Esophagus muscularis mucosa (tissue), 4 donors: ENCODE results near the gene TNFAIP2. TPM values are rescaled to one million over a fixed set of nuclear protein-coding genes. Genes with fewer than 3 reads are reported as not detected.

Source experiments
- DNase-seq: peaks from one replicate; pipeline ENCODE4 v3.0.0-alpha.2; 2017; ENCODE audit errors: extremely low spot score
- H3K27ac ChIP-seq, 4 donors: fragments of 200-600 bp; sonication (generic); replicated peaks in 1 of 4; 1 replicate in 3 of 4; 2 replicates in 1 of 4; pipeline ENCODE4 v1.5.1; 2016 to 2019; ENCODE audit warnings: mild to moderate bottlenecking in 1 of 4
- H3K27me3 ChIP-seq, 4 donors: fragments of 200-600 bp; sonication (generic); one replicate each; pipeline versions ENCODE4 v1.5.1 to v1.6.0; 2016 to 2019
- H3K36me3 ChIP-seq, 4 donors: fragments of 200-600 bp; sonication (generic); one replicate each; pipeline ENCODE4 v1.5.1; 2016 to 2019
- H3K4me1 ChIP-seq, 4 donors: fragments of 200-600 bp; sonication (generic); one replicate each; pipeline ENCODE4 v1.5.1; 2016 to 2019
- H3K4me3 ChIP-seq, 4 donors: fragments of 200-600 bp; sonication (generic); 1 replicate in 2 of 4; 2 replicates in 2 of 4; pipeline ENCODE4 v1.5.1; 2016 to 2019; ENCODE audit warnings: mild to moderate bottlenecking in 4 of 4, moderate library complexity in 1 of 4
- H3K9me3 ChIP-seq, 4 donors: fragments of 200-600 bp; sonication (generic); 1 replicate in 3 of 4; 2 replicates in 1 of 4; pipeline ENCODE4 v1.5.1; 2016 to 2019
- EP300 ChIP-seq: sonication (generic); formaldehyde crosslinking; IDR thresholded peaks from one replicate; pipeline ENCODE4 v1.6.1; 2017; ENCODE audit warnings: antibody characterized with exemption
- POLR2A ChIP-seq: fragments of 450-650 bp; IDR thresholded peaks from one replicate; pipeline ENCODE4 v1.6.1; 2017; ENCODE audit warnings: antibody characterized with exemption, moderate library complexity, mild to moderate bottlenecking, low read depth
- POLR2AphosphoS5 ChIP-seq, 2 donors: sonication (generic); formaldehyde crosslinking; IDR thresholded peaks; one replicate each; pipeline ENCODE4 v1.6.1; 2017; ENCODE audit warnings: antibody characterized with exemption in 2 of 2
- WGBS: methylation state at CpG from one replicate; pipeline ENCODE4 v1.1.5; 2018; 5-methylcytosine and 5-hydroxymethylcytosine counted together
- intact Hi-C: fragments of 100-400 bp; cut with DNase I; formaldehyde crosslinking; loops from one replicate; pipeline ENCODE4 v1.15.1; 2023
- total RNA-seq, 4 donors: library from RNA; depleted of rRNA; stranded (reverse); fragments of >200 nt; gene quantifications; one replicate each; pipeline versions ENCODE4 v1.1.0 to v1.2.1, GENCODE V29; 2016
- TF ChIP-seq, protein P1 (sequence below), 3 experiments: fragments of 200-600 bp in 2 of 3; fragments of 450-650 bp in 1 of 3; sonication (generic) in 2 of 3; IDR thresholded peaks; one replicate each; pipeline ENCODE4 v1.5.1; 2017 to 2019; ENCODE audit warnings: antibody characterized with exemption in 3 of 3, mild to moderate bottlenecking in 2 of 3, moderate library complexity in 1 of 3

TNFAIP2 gene
- total RNA-seq, 4 donors from 2014 or later: 29.0 to 104 (median 74.0) TPM

DNA sequence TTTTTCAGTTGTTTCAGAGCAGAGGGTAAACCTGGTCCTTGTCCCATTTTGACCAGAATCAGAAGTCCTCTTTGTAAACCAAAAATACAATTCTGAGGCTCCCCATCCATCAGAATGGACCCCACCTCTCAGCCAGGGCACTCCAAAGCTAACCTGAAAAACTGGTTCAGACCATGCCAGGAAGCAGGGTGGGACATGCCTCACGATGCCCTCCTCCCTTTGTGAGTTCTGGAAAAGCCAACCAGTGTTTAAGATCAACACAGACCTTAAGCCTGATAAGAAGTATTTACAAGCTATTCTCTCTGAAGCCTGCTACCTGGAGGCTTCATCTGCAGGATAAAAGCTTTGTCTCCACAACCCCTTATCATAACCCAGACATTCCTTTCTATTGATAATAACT is 35.4 kb downstream of the TNFAIP2 start:
- 17% methylated on average over 1 of the region's 1 CpG for WGBS
- Histone ChIP-seq H3K27me3 (no peaks in the 10 kb centered on the region), H3K4me3 (no peak overlapping the region), H3K9me3 (no peaks in the 10 kb centered on the region), H3K36me3 (no peaks in the 10 kb centered on the region), H3K4me1 (peaks cover 11 to 24% (median 19%) of the 10 kb centered on the region in 4 donors), H3K27ac (no peak overlapping the region)
- TF ChIP-seq, protein P1, sequence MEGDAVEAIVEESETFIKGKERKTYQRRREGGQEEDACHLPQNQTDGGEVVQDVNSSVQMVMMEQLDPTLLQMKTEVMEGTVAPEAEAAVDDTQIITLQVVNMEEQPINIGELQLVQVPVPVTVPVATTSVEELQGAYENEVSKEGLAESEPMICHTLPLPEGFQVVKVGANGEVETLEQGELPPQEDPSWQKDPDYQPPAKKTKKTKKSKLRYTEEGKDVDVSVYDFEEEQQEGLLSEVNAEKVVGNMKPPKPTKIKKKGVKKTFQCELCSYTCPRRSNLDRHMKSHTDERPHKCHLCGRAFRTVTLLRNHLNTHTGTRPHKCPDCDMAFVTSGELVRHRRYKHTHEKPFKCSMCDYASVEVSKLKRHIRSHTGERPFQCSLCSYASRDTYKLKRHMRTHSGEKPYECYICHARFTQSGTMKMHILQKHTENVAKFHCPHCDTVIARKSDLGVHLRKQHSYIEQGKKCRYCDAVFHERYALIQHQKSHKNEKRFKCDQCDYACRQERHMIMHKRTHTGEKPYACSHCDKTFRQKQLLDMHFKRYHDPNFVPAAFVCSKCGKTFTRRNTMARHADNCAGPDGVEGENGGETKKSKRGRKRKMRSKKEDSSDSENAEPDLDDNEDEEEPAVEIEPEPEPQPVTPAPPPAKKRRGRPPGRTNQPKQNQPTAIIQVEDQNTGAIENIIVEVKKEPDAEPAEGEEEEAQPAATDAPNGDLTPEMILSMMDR (IDR thresholded peaks at IDR 0.05): no peak
- no peak for TF ChIP-seq EP300
- no peak for TF ChIP-seq POLR2AphosphoS5 (IDR thresholded peaks at IDR 0.05)
- no peak for TF ChIP-seq POLR2A
- no peak for DNase-seq
- intact Hi-C loops: no loop called here

DNA sequence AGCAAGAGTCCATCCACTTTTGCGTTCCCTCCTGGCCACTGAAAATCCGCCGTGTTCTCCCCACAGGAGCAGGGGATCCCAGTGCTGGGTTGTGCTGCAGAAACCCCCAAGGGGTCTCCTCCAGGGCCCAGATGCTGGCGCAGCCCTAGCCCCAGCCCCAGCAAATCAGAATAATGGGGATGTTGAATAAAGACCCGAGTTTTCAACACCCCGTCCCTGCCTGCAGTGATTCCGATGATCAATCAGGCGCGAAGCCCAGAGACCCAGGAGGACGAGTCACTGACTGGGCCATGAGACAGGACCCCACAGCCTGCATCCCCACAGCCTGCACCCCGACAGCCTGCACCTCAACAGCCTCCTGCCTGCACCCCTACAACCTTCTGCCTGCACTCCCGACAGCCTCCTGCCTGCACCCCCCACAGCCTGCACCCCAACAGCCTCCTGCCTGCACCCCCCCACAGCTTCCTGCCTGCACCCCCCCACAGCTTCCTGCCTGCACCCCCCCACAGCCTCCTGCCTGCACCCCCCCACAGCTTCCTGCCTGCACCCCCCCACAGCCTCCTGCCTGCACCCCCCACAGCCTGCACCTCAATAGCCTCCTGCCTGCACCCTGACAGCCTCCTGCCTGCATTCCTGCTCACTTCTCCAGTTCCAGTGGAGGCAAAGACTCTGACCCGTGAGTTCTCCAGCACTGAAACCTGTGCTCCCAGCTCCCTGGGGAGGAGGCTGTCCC is 37.2 kb downstream of the TNFAIP2 start:
- Histone ChIP-seq H3K4me3 (no peak overlapping the region), H3K27me3 (no peaks in the 10 kb centered on the region), H3K4me1 (peaks cover 4 to 12% (median 9%) of the 10 kb centered on the region in 4 donors), H3K9me3 (no peaks in the 10 kb centered on the region), H3K36me3 (no peaks in the 10 kb centered on the region), H3K27ac (no peak overlapping the region)
- WGBS: 89% methylated on average over 13 of the region's 13 CpGs
- intact Hi-C loops: no loop called here
- no peak for DNase-seq
- TF ChIP-seq POLR2AphosphoS5 (IDR thresholded peaks at IDR 0.05) (no peak), EP300 (no peak), POLR2A (no peak)
- TF ChIP-seq, protein P1 (IDR thresholded peaks at IDR 0.05): no peak

DNA sequence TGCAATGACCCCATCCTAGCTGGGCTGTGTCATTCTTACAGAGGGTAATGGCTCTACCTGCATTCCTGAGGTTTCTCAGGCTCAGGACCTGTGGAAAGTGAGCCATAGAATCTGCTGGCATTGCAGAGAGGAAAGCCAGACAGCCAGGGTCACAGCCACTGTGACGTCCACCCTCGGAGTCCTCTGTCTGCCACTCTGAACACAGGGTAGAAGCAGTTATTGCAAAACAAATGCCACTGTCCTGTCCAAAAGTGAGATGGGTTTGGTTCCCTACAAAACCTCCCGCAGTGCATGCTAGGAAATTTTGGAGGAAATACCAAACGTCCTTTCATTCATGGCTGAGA is 37.8 kb downstream of the TNFAIP2 start:
- H3K9me3 ChIP-seq: no peaks in the 10 kb centered on the region
- no peak for DNase-seq
- intact Hi-C loops: no loop called here
- no peak overlapping the region for H3K4me3 ChIP-seq
- H3K27me3 ChIP-seq: no peaks in the 10 kb centered on the region
- peaks cover 0 to 9% (median 4%) of the 10 kb centered on the region in 4 donors for H3K4me1 ChIP-seq
- no peak overlapping the region for H3K27ac ChIP-seq
- 40% methylated on average over 3 of the region's 4 CpGs for WGBS
- TF ChIP-seq POLR2AphosphoS5 (IDR thresholded peaks at IDR 0.05) (no peak), EP300 (no peak)
- TF ChIP-seq, protein P1 (IDR thresholded peaks at IDR 0.05): no peak
- no peaks in the 10 kb centered on the region for H3K36me3 ChIP-seq

DNA sequence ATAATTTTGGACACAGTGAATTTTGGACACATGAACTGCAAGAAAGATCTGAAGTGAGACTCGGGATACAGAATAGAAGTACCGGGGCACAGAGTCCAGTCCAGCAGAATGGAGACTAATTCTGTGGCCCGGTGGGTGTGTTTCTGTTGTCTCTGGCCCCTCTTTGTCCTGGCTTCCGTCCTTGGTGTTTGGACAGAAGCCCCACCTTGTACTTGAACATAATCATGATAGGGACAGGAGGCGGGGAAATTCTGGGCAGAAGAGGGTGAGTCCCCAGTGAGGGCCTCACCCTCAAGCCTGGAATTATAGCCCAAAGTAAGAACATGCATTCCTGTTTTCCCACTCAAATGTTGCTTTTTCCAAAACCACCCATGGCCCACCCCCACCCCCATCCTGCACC is 39.9 kb downstream of the TNFAIP2 start:
- TF ChIP-seq, protein P1 (IDR thresholded peaks at IDR 0.05): no peak
- TF ChIP-seq POLR2A (no peak), POLR2AphosphoS5 (IDR thresholded peaks at IDR 0.05) (no peak), EP300 (no peak)
- Histone ChIP-seq H3K9me3 (peaks cover 0 to 3% (median under 1%) of the 10 kb centered on the region in 4 donors), H3K4me1 (peaks cover 0 to 9% (median 2%) of the 10 kb centered on the region in 4 donors), H3K27ac (no peak overlapping the region), H3K27me3 (no peaks in the 10 kb centered on the region), H3K4me3 (no peak overlapping the region), H3K36me3 (no peaks in the 10 kb centered on the region)
- 72% methylated on average over 5 of the region's 5 CpGs for WGBS
- intact Hi-C loops: no loop called here
- DNase-seq: no peak

DNA sequence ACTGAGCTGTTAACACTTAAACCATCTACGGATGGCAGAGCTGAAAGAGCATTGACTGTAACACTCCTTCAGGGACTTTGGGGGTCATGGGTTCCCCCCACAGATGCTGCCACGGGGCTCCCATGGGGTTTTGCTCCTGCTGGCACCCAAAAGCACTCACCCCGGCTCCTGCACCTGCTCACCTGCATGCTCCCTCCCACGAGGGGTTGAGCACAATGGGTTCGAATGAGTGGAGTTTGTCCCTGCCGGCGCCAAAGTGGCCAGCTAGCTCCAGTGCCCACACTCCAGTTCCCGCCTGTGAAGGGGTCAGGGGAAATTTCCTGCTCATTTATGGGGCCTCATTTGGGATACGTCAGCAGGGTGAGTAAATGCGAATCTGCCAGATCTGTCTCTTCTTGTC is 40.7 kb downstream of the TNFAIP2 start:
- intact Hi-C loops: no loop called here
- H3K36me3 ChIP-seq: no peaks in the 10 kb centered on the region
- H3K4me3 ChIP-seq: no peak overlapping the region
- no peak for DNase-seq
- H3K27ac ChIP-seq: no peak overlapping the region
- H3K9me3 ChIP-seq: peaks cover 0 to 11% (median 4%) of the 10 kb centered on the region in 4 donors
- 56% methylated on average over 10 of the region's 10 CpGs for WGBS
- H3K27me3 ChIP-seq: no peaks in the 10 kb centered on the region
- no peak for TF ChIP-seq EP300
- no peak for TF ChIP-seq POLR2AphosphoS5 (IDR thresholded peaks at IDR 0.05)
- no peak for TF ChIP-seq POLR2A
- peaks cover 0 to 9% (median 2%) of the 10 kb centered on the region in 4 donors for H3K4me1 ChIP-seq
